Upper lobe of left lung (tissue), 4 donors: ENCODE results near the gene HPRT1.

Source experiments
- CTCF ChIP-seq, 6 experiments: fragments of 450-650 bp in 4 of 6; fragments of 200-600 bp in 2 of 6; sonication (generic) in 2 of 6; IDR thresholded peaks; one replicate each; pipeline ENCODE4 v1.5.1; 2016 to 2019; ENCODE audit warnings: antibody characterized with exemption in 6 of 6
- POLR2A ChIP-seq, 4 donors: fragments of 450-650 bp; IDR thresholded peaks; one replicate each; pipeline ENCODE4 v1.5.1; 2016 to 2017; ENCODE audit warnings: antibody characterized with exemption in 4 of 4, mild to moderate bottlenecking in 2 of 4
- POLR2AphosphoS5 ChIP-seq, 2 donors: sonication (generic); formaldehyde crosslinking; IDR thresholded peaks; one replicate each; pipeline ENCODE4 v1.5.1; 2017; ENCODE audit warnings: antibody characterized with exemption in 2 of 2

- no peak for TF ChIP-seq POLR2AphosphoS5 (IDR thresholded peaks at IDR 0.05)
- no peak for TF ChIP-seq CTCF (IDR thresholded peaks at IDR 0.05)
- TF ChIP-seq POLR2A (IDR thresholded peaks at IDR 0.05) = no peak
Observed at GRCh38 chrX:134548257-134549201, 88.6 kb downstream of the HPRT1 start.
